GM13977 (cell line): Measurements from ENCODE around the gene ITPRIP.

Experiments
- DNase-seq: peaks from one replicate; pipeline ENCODE4 v3.0.0; 2012; ENCODE audit warnings: low spot score
- in situ Hi-C: fragments of 300-500 bp; cut with MboI; formaldehyde crosslinking; loops from one replicate; pipeline ENCODE4 v1.12.0; 2022; ENCODE audit warnings: low sequenced_read_pairs, low pct_unique_long_range_greater_than_20kb, mixed read lengths, inconsistent platforms; ENCODE audit not compliant: unreplicated experiment
- TF ChIP-seq, protein P1 (sequence below): IDR thresholded peaks from 2 replicates; pipeline ENCODE4 v1.5.1; 2012; ENCODE audit warnings: mild to moderate bottlenecking, control low read depth; ENCODE audit not compliant: insufficient read depth; ENCODE audit errors: extremely low read depth, missing control alignments

Gene ITPRIP

DNA sequence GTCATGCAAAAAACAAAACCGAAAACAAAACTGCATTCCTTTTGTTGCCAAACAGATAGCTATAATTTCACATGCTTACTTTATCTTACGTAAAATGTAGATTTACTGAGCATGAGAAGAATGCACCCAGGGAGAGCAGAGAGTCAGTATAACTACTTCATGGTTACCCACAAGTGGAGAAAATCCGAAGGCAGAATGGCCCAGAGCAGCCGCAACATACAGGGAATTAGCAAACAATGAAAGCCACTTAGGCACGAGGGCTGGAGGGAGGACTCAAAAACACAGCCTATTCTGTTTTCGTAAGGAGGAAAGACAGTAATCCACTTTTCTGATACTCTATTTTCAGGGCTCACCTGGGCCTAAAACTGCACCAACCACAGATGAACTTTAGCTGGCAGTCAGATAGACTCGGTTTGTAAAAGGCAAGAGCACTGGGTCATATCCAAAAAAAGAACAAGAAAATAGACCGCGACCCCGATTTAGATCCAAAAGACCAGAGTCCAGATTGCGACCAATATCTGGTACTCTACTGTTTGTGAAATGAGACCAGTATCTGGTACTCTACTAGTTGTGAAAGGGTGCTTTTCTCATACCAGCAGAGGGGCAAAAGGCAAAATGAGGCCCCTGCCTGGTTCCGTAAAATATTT, 1.3 kb downstream of the ITPRIP start:
- in situ Hi-C loops, result no loop called here
- no peak for DNase-seq

DNA sequence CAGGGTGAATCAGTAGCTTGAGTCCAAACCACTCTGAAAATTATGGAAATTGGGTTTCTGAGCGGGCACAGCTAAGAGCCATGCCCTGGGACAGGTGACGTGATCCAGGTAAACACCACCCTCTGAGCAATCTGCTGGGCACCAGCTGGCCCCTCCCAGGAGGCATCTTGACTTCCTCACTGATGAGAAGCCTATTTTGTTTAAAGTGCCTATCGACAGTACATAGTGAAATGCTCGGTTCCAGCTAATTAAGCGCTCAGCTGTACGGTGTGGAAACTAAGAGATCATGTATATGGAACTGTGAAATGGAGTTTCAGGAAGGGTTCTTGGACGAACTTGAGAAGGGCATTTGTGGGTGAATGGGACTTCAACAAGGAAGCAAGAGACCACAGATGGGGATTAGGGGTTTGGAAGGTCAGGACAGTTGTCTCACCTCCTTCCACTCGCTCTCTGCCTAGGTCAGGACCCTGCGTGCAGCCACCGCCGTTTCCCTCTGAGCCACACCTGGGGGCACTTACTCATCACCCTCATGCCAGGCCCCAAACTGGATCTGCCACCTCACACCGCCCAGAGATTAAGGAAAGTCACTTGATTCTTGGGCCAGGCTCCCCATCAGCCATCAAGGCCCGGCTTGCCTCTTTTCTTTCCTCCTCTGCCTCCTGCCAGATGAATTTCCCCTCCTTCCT, 3.2 kb downstream of the ITPRIP start:
- TF ChIP-seq, protein P1, sequence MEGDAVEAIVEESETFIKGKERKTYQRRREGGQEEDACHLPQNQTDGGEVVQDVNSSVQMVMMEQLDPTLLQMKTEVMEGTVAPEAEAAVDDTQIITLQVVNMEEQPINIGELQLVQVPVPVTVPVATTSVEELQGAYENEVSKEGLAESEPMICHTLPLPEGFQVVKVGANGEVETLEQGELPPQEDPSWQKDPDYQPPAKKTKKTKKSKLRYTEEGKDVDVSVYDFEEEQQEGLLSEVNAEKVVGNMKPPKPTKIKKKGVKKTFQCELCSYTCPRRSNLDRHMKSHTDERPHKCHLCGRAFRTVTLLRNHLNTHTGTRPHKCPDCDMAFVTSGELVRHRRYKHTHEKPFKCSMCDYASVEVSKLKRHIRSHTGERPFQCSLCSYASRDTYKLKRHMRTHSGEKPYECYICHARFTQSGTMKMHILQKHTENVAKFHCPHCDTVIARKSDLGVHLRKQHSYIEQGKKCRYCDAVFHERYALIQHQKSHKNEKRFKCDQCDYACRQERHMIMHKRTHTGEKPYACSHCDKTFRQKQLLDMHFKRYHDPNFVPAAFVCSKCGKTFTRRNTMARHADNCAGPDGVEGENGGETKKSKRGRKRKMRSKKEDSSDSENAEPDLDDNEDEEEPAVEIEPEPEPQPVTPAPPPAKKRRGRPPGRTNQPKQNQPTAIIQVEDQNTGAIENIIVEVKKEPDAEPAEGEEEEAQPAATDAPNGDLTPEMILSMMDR, result no peak
- no peak for DNase-seq
- in situ Hi-C loops, result no loop called here

More for the DNA sequence above, 1.3 kb downstream of the ITPRIP start:
- TF ChIP-seq, protein P1, result no peak

DNA sequence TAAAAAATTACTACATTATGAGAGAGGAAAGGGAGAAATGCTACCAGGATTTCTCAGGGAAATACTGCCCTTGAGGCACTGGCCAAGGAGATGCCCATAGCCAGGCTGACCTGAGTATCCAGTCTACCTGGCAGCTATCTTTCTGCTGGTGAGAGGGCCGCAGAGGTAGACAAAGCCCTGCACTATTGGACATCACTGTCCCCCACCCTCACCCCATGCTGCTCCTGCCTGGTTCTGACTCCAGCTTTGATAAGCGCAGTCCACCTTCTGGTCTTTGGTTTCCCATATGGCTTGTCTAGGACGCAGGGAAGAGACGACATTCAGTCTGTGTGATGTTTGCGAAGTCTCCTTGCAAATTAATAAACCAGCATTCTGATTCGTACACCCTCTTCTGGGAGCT, 3.7 kb downstream of the ITPRIP start:
- in situ Hi-C loops, result no loop called here
- no peak for DNase-seq
- TF ChIP-seq, protein P1, result no peak

DNA sequence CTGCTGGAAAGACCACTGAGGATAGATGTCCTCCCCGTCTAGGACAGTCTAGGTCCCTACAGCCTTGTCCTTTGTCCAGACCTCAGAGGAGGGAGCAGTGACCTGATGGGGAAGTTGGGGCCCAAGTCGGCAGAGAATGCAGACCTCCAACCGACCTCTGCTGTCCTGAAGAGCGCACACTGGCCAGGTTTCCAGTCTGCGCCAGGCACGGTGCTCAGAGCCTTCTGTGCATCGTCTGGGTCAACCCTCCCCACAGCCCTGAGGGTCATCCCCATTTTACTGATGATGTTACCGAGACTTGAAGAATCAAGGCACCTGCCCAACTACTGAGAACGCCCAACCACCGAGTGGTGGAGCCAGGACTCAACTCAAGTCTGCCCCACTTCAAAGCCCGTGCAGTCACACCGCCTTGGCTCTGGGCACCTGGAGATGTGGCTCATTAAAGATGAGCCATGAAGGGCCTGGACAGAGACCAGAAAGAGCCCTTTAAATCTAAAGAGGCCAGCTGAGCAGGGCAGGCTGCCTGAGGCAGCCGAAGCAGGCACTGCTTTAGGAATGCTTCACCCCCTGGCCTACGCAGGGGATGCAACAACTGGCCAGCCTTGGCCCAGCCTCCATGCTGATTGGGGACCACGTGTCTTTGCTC, 4.4 kb downstream of the ITPRIP start:
- in situ Hi-C loops, result no loop called here

DNA sequence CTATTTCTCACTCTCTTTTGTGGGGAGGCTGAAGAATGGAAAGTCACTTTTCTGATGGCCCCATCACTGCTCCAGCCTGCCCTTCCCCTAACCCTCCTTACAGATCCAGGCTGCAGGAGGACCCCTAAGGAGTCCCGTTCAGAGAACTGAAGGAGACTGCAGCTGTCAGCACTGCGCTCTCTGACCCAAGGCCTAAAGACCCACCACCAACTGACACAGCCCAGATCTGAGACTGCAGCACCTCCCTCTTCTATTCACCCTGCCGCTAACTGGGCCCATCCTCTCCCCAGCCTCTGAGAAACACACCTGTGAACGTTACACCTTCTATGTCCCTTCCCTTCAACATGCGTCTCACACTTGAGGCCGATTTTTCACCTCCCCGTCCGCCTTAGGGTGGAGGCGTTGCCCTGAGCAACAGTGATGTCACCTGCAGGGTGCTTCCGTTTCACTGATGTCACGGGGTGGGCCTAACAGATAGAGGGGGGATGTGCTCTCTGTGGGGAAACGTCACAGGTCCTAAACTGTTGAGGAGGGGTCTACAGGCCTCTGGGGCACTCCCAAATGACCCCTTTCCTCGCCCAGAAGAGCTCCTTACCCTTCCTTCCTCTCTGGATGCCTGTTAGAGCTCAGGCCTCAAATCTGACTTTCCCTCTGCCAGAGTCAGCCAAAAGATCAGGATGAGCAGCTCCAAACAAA, 5.1 kb downstream of the ITPRIP start:
- TF ChIP-seq, protein P1, result no peak
- in situ Hi-C loops, result no loop called here
- DNase-seq, result no peak

More for the DNA sequence above, 4.4 kb downstream of the ITPRIP start:
- DNase-seq, result no peak
- TF ChIP-seq, protein P1, result no peak

DNA sequence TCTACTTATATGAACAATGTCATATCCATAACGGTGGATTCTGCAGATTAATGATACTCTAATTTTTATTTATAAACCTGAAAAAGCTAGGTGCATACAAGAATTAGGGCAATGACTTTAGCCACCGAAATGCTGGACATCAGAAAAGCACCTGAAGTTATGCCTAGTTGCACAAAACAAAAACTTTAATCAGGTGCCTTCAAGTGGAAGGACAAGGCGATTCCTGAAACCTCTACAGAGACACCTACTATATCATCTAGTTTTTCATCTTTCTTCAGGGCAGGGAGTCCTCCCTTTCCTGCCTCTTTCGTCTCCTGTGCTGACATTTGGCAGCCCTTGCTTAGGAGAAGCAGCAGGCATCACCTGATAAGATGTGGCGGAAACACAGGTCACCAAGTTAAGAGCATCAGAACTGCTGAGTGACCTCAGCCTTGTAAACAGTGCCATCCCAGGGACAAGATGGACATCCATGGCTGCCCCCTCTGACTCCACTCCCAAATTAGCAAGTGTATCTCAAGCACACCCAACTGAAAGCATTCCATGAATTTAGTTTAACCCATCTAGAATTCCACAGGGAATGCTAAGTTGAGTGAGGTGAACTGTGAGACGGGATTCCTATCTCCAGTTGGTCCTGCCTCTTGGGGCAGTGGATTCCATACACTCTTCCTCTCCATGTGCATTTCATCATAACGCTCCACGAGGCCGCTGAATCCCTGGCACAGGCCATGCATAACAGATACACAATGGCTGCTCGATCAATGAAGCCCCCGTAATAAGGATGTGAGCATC, 5.8 kb downstream of the ITPRIP start:
- in situ Hi-C loops, result no loop called here
- TF ChIP-seq, protein P1, result no peak
- DNase-seq, result no peak
